ENCODE results near the gene SDHAF1.
"Not testable (repeated sequence)": the region's sequence is repeated elsewhere in the genome, so short reads cannot be mapped to it uniquely, and the experiment has no call there.

Gene SDHAF1

GRCh38 chr19:35995048-35995993 is at the start of gene SDHAF1:
SDHAF1 (plus strand) TSS chr19:35995188; CDS start chr19:35995275, 87 bp downstream.
- DNase-seq = peak; percentile 84 to 92

- DNase-seq = no peak
These were observed 48.8 kb upstream of the SDHAF1 start for GRCh38 chr19:35946203-35946602.

- DNase-seq = no peak
These were observed 45.9 kb upstream of the SDHAF1 start for GRCh38 chr19:35949131-35949530.

GRCh38 chr19:35955881-35956634 is 38.9 kb upstream of the SDHAF1 start:
- DNase-seq = no peak

- DNase-seq = not testable (repeated sequence)
These were observed 37.6 kb upstream of the SDHAF1 start for GRCh38 chr19:35957411-35957810.

GRCh38 chr19:35958660-35959039 is 36.3 kb upstream of the SDHAF1 start:
- no peak for DNase-seq

GRCh38 chr19:35959040-35959967 is 35.7 kb upstream of the SDHAF1 start:
- no peak for DNase-seq

GRCh38 chr19:35959968-35960320 is 35.0 kb upstream of the SDHAF1 start:
- DNase-seq = no peak

GRCh38 chr19:35960432-35960972 is 34.5 kb upstream of the SDHAF1 start:
- DNase-seq = no peak

- DNase-seq = no peak
These were observed 31.5 kb upstream of the SDHAF1 start for GRCh38 chr19:35963514-35963913.

GRCh38 chr19:35966771-35967170 is 28.2 kb upstream of the SDHAF1 start:
- no peak for DNase-seq

- DNase-seq = no peak
These were observed 21.5 kb upstream of the SDHAF1 start for GRCh38 chr19:35973487-35973886.

- no peak for DNase-seq
These were observed 19.3 kb upstream of the SDHAF1 start for GRCh38 chr19:35975608-35976214.

GRCh38 chr19:35977446-35978222 is 17.4 kb upstream of the SDHAF1 start:
- no peak for DNase-seq

- no peak for DNase-seq
These were observed 16.7 kb upstream of the SDHAF1 start for GRCh38 chr19:35978271-35978670.

GRCh38 chr19:35978832-35979365 is 16.1 kb upstream of the SDHAF1 start:
- no peak for DNase-seq

- not testable (repeated sequence) for DNase-seq
These were observed 14.0 kb upstream of the SDHAF1 start for GRCh38 chr19:35980997-35981396.

GRCh38 chr19:35983177-35983576 is 11.8 kb upstream of the SDHAF1 start:
- no peak for DNase-seq

GRCh38 chr19:35986111-35986510 is 8.9 kb upstream of the SDHAF1 start:
- DNase-seq = no peak

GRCh38 chr19:35986664-35987570 is 8.1 kb upstream of the SDHAF1 start:
- DNase-seq = peak; percentile 8 to 61

All from bone marrow (tissue), 2 donors.